Astrocyte (in vitro differentiated cells and primary cell): ENCODE data around the gene NSMF. TPM values are rescaled to one million over a fixed set of nuclear protein-coding genes. Genes with fewer than 3 reads are reported as not detected.

Experiments used
- DNase-seq: peaks from one replicate; pipeline ENCODE4 v3.0.0-alpha.2; 2010; ENCODE audit warnings: low read depth
- FAIRE-seq: peaks from 2 replicates; lab custom pipeline; 2011; peaks lifted over from hg19 to GRCh38; lab: Jason Lieb, UNC
- H2AFZ ChIP-seq: 2 replicates; pipeline ENCODE4 v1.6.0; 2012; ENCODE audit warnings: low read depth, low read length, inconsistent platforms
- H3K27ac ChIP-seq: 2 replicates; pipeline ENCODE4 v1.5.1; 2011; ENCODE audit warnings: low read depth, low read length, inconsistent platforms
- H3K27me3 ChIP-seq: 2 replicates; pipeline ENCODE4 v1.6.0; 2011; ENCODE audit warnings: low read length, inconsistent platforms; ENCODE audit not compliant: insufficient read depth
- H3K36me3 ChIP-seq: 2 replicates; pipeline ENCODE4 v1.5.1; 2011; ENCODE audit warnings: low read length, inconsistent platforms; ENCODE audit not compliant: insufficient read depth
- H3K4me1 ChIP-seq: 2 replicates; pipeline ENCODE4 v1.5.1; 2011; ENCODE audit warnings: low read length, inconsistent platforms; ENCODE audit not compliant: insufficient read depth
- H3K4me2 ChIP-seq: 2 replicates; pipeline ENCODE4 v1.6.0; 2012; ENCODE audit warnings: low read length, inconsistent platforms
- H3K4me3 ChIP-seq: 2 replicates; pipeline ENCODE4 v1.5.1; 2011; ENCODE audit warnings: low read depth, mild to moderate bottlenecking, low read length, inconsistent platforms; ENCODE audit not compliant: insufficient read depth
- H3K79me2 ChIP-seq: 2 replicates; pipeline ENCODE4 v1.6.0; 2012; ENCODE audit warnings: mild to moderate bottlenecking, low read length, inconsistent platforms; ENCODE audit not compliant: insufficient read depth
- H3K9ac ChIP-seq: 2 replicates; pipeline ENCODE4 v1.6.0; 2012; ENCODE audit warnings: mild to moderate bottlenecking, low read length, inconsistent platforms
- H3K9me3 ChIP-seq: 2 replicates; pipeline ENCODE4 v1.5.1; 2012; ENCODE audit warnings: low read depth, mild to moderate bottlenecking, low read length, inconsistent platforms; ENCODE audit not compliant: insufficient read depth
- H4K20me1 ChIP-seq: 2 replicates; pipeline ENCODE4 v1.6.0; 2012; ENCODE audit warnings: low read length, inconsistent platforms; ENCODE audit not compliant: insufficient read depth
- H3K27ac Mint-ChIP-seq: one replicate; pipeline ENCODE4 v1.8.0; 2021; ENCODE audit warnings: mild to moderate bottlenecking, mixed read lengths; ENCODE audit not compliant: unreplicated experiment
- H3K27me3 Mint-ChIP-seq: one replicate; pipeline ENCODE4 v1.8.0; 2021; ENCODE audit warnings: low read depth, mixed read lengths; ENCODE audit not compliant: unreplicated experiment
- H3K36me3 Mint-ChIP-seq: one replicate; pipeline ENCODE4 v1.8.0; 2021; ENCODE audit warnings: low read depth, mixed read lengths; ENCODE audit not compliant: unreplicated experiment
- H3K4me1 Mint-ChIP-seq: one replicate; pipeline ENCODE4 v1.8.0; 2021; ENCODE audit warnings: low read depth, mixed read lengths; ENCODE audit not compliant: unreplicated experiment
- H3K4me3 Mint-ChIP-seq: one replicate; pipeline ENCODE4 v1.8.0; 2021; ENCODE audit warnings: mild to moderate bottlenecking, moderate library complexity, mixed read lengths; ENCODE audit not compliant: unreplicated experiment
- H3K9me3 Mint-ChIP-seq: one replicate; pipeline ENCODE4 v1.8.0; 2021; ENCODE audit warnings: mild to moderate bottlenecking, mixed read lengths; ENCODE audit not compliant: unreplicated experiment
- CTCF ChIP-seq: IDR thresholded peaks from 2 replicates; pipeline ENCODE4 v1.5.1; 2011; ENCODE audit warnings: low read depth, mild to moderate bottlenecking, inconsistent platforms, low read length, moderate library complexity; ENCODE audit not compliant: insufficient read depth
- EZH2 ChIP-seq: IDR thresholded peaks from 2 replicates; pipeline ENCODE4 v1.6.1; 2012; ENCODE audit warnings: mild to moderate bottlenecking, low read length, inconsistent platforms; ENCODE audit not compliant: insufficient read depth
- total RNA-seq: library from RNA; stranded (reverse); gene quantifications from 2 replicates; pipeline ENCODE4 v1.2.1, GENCODE V29; 2021

Gene NSMF
- total RNA-seq, 1 donor from 2014 or later = 50.5 TPM

DNA sequence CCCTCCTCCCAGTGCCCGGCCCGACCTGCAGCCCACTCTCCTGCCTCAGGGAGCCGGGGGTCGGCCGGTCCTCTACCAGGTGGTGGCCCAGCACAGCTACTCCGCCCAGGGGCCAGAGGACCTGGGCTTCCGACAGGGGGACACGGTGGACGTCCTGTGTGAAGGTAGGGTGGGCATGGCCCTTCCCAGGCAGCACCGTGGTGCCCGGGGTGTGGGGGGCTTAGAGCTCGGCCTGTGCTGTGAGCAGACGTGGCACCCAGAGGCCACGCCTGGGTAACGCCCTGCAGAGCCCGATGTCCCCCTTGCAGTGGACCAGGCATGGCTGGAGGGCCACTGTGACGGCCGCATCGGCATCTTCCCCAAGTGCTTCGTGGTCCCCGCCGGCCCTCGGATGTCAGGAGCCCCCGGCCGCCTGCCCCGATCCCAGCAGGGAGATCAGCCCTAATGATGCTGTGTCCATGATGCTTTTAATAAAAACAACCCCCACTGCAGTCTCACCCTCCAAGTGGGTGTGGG, 25.2 kb downstream of the NSMF start:
- Histone ChIP-seq H3K4me2 (no peak overlapping the region), H3K36me3 (no peaks in the 10 kb centered on the region), H3K27me3 (no peaks in the 10 kb centered on the region), H3K4me3 (no peak overlapping the region), H3K9me3 (no peaks in the 10 kb centered on the region), H3K4me1 (peaks cover 7% of the 10 kb centered on the region), H4K20me1 (no peaks in the 10 kb centered on the region), H3K27ac (no peak overlapping the region), H3K79me2 (no peaks in the 10 kb centered on the region), H3K9ac (no peak overlapping the region), H2AFZ (no peak overlapping the region)
- Mint-ChIP-seq H3K36me3 (no peaks in the 10 kb centered on the region), H3K27ac (no peak overlapping the region), H3K4me1 (no peaks in the 10 kb centered on the region), H3K9me3 (no peaks in the 10 kb centered on the region), H3K27me3 (peaks cover 5% of the 10 kb centered on the region), H3K4me3 (no peak overlapping the region)
- TF ChIP-seq EZH2 (no peak), CTCF (no peak)
- FAIRE-seq (no peak), DNase-seq (no peak)

GRCh38 chr9:137433349-137433915, 25.7 kb downstream of the NSMF start:
- peaks cover 5% of the 10 kb centered on the region for H3K27me3 Mint-ChIP-seq
- no peaks in the 10 kb centered on the region for H3K27me3 ChIP-seq
- FAIRE-seq = no peak

More at GRCh38 chr9:137433349-137433915, 25.7 kb downstream of the NSMF start:
- Histone ChIP-seq H3K4me2 (no peak overlapping the region), H3K79me2 (no peaks in the 10 kb centered on the region), H3K4me1 (peaks cover 7% of the 10 kb centered on the region), H3K36me3 (no peaks in the 10 kb centered on the region), H3K27ac (no peak overlapping the region), H4K20me1 (no peaks in the 10 kb centered on the region), H2AFZ (no peak overlapping the region), H3K9me3 (no peaks in the 10 kb centered on the region), H3K4me3 (no peak overlapping the region), H3K9ac (no peak overlapping the region)
- H3K9me3 Mint-ChIP-seq = no peaks in the 10 kb centered on the region
- no peak for DNase-seq
- H3K27ac Mint-ChIP-seq = no peak overlapping the region
- H3K4me3 Mint-ChIP-seq = no peak overlapping the region
- no peaks in the 10 kb centered on the region for H3K4me1 Mint-ChIP-seq
- no peaks in the 10 kb centered on the region for H3K36me3 Mint-ChIP-seq
- no peak for TF ChIP-seq CTCF
- no peak for TF ChIP-seq EZH2
